Heart left ventricle (tissue), 16 donors: Measurements from ENCODE around the gene HRH3. TPM values are rescaled to one million over a fixed set of nuclear protein-coding genes. Genes with fewer than 3 reads are reported as not detected.

ENCODE experiments used
- ATAC-seq, 4 donors: fragments of 200-7000 bp; cut with Tn5 transposase; one replicate each; pipeline ENCODE4 v1.9.1; 2020 to 2022; ENCODE audit warnings: moderate library complexity in 4 of 4, mild to moderate bottlenecking in 3 of 4, moderate number of reproducible peaks in 1 of 4
- DNase-seq, 5 donors: peaks; one replicate each; pipeline ENCODE4 v3.0.0-alpha.2; 2020
- H3K27ac ChIP-seq, 12 donors: fragments of 200-600 bp; sonication (generic) in 4 of 12; one replicate each; pipeline versions ENCODE4 v1.5.0 to v1.8.0; 2016 to 2022; ENCODE audit warnings: mild to moderate bottlenecking in 2 of 12
- H3K27me3 ChIP-seq, 9 donors: fragments of 200-600 bp; sonication (generic) in 2 of 9; one replicate each; pipeline versions ENCODE4 v1.5.1 to v1.8.0; 2016 to 2022; ENCODE audit warnings: mild to moderate bottlenecking in 3 of 9
- H3K36me3 ChIP-seq, 9 donors: fragments of 200-600 bp; sonication (generic) in 2 of 9; one replicate each; pipeline versions ENCODE4 v1.5.0 to v1.8.0; 2018 to 2022; ENCODE audit warnings: mild to moderate bottlenecking in 2 of 9
- H3K4me1 ChIP-seq, 12 donors: fragments of 200-600 bp; sonication (generic) in 4 of 12; one replicate each; pipeline versions ENCODE4 v1.5.0 to v1.8.0; 2016 to 2022; ENCODE audit warnings: mild to moderate bottlenecking in 3 of 12
- H3K4me3 ChIP-seq, 12 donors: fragments of 200-600 bp; sonication (generic) in 4 of 12; one replicate each; pipeline versions ENCODE4 v1.5.0 to v1.8.0; 2017 to 2022; ENCODE audit warnings: mild to moderate bottlenecking in 9 of 12, moderate library complexity in 4 of 12
- H3K9me3 ChIP-seq, 12 donors: fragments of 200-600 bp; sonication (generic) in 4 of 12; one replicate each; pipeline versions ENCODE4 v1.5.0 to v1.8.0; 2016 to 2022; ENCODE audit warnings: mild to moderate bottlenecking in 1 of 12
- POLR2A ChIP-seq, 2 donors: fragments of 450-650 bp; IDR thresholded peaks; one replicate each; pipeline ENCODE4 v1.6.1; 2017; ENCODE audit warnings: antibody characterized with exemption in 2 of 2, mild to moderate bottlenecking in 2 of 2, moderate library complexity in 2 of 2
- WGBS, 4 donors: extraction: QIAGEN DNeasy Blood & Tissue Kit in 2 of 4; methylation state at CpG; one replicate each; pipeline versions ENCODE4 v1.1.5 to v1.1.7; 2013 to 2018; 5-methylcytosine and 5-hydroxymethylcytosine counted together
- intact Hi-C, 10 donors: fragments of 100-400 bp; cut with DNase I; formaldehyde crosslinking; loops; one replicate each; pipeline versions ENCODE4 v1.11.1 to v1.14.2; 2022
- polyA plus RNA-seq, 2 donors: library from polyadenylated mRNA; stranded (reverse); fragments of 200-250 nt; gene quantifications; one replicate each; pipeline ENCODE4 v1.2.3, GENCODE V29; 2013
- total RNA-seq, 9 donors: library from RNA; depleted of rRNA in 2 of 9; stranded (reverse); fragments of >200 nt in 2 of 9; fragmentation: NEBNext Ultra II Directional in 3 of 9; extraction: Animal tissue kit (Norgen Biotek cat#: 25700) in 3 of 9; gene quantifications; one replicate each; pipeline versions ENCODE4 v1.1.0 to v1.2.4, GENCODE V29; 2016 to 2023
- TF ChIP-seq, protein P1 (sequence below), 12 donors: fragments of 200-600 bp; sonication (generic) in 4 of 12; IDR thresholded peaks; one replicate each; pipeline versions ENCODE4 v1.5.0 to v1.8.0; 2018 to 2022; ENCODE audit warnings: antibody characterized with exemption in 12 of 12, mild to moderate bottlenecking in 5 of 12
- donor health status: ischemic (EF 13 %, LVEDD 7.1; RV severe dilation, severe dysfunction).
- donor health status: healthy with polysubstance abuse.
- donor health status: DM: no; HTN: yes; CAD: no.
- donor health status: DM: no; HTN: no; CAD: no.
- donor health status: ischemic (EF 25% LVEDD 6.9; RV normal size, moderate dysfunction).
- donor health status: ischemic (EF 25% LVEDD 5.7; RV mildly dilated, moderate dysfunction).
- donor health status: healthy.
- donor health status: DM: yes; HTN: yes; CAD: no.
- donor health status: ischemic (EF 35%, LVEDD 5.7; RV mildly dilated, moderate dysfunction).
- donor health status: nonischemic (EF 11% LVEDD 7.7; RV severe dilation, severe dysfunction).
- donor health status: DM: yes; HTN: yes; CAD: no.
- donor health status: PGD.
- donor health status: ischemic (EF 29% LVEDD 5.4; RV normal size, mild dysfunction).
- donor health status: nonischemic (EF 23%, LVEDD 6.1; RV moderate dilation, normal function).

HRH3 gene
- total and polyA plus RNA-seq, 11 donors, result not detected

DNA sequence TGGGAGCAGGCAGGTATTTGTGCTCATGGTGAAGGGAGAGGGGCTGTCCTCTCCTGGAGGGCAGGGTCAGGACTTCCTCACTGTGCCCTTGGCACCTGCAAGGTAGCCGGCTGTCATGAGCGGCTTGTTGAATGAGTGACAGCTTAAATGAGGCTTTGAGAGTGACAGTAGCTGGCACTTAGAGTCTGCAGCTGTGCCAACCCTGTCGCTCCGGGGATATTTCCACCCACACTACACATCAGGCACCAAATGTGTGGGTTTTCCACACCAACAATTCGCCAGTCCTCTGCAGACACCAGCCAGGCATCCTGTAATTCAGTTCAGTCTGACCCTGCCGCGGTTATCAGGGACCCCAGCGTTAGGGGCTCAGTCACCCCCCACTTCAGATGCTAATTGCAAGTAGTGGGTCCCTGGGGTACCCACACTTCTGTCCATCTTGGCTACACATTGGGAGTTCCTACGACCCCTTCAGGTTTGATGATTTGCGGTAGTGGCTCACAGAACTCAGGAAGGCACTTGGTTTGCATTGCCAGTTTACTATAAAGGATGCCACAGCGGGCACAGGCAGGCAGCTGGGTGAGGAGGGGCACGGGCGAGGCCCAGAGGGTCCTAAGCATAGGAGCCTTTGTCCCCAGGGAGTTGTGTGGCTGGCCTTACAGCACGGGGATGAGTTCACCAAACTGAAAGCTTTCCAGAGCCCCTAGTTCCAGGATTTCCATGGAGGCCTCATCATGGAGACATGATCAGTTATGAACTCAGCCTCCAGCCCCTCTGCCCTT is 28.1 kb downstream of the HRH3 start:
- WGBS, 4 donors, result 72 to 76% (median 73%) methylated on average over 11 to 14 of the region's 14 CpGs
- no peak for TF ChIP-seq POLR2A (IDR thresholded peaks at IDR 0.05)
- TF ChIP-seq, protein P1, sequence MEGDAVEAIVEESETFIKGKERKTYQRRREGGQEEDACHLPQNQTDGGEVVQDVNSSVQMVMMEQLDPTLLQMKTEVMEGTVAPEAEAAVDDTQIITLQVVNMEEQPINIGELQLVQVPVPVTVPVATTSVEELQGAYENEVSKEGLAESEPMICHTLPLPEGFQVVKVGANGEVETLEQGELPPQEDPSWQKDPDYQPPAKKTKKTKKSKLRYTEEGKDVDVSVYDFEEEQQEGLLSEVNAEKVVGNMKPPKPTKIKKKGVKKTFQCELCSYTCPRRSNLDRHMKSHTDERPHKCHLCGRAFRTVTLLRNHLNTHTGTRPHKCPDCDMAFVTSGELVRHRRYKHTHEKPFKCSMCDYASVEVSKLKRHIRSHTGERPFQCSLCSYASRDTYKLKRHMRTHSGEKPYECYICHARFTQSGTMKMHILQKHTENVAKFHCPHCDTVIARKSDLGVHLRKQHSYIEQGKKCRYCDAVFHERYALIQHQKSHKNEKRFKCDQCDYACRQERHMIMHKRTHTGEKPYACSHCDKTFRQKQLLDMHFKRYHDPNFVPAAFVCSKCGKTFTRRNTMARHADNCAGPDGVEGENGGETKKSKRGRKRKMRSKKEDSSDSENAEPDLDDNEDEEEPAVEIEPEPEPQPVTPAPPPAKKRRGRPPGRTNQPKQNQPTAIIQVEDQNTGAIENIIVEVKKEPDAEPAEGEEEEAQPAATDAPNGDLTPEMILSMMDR (IDR thresholded peaks at IDR 0.05), result no peak
- intact Hi-C loops, result loop anchor here in 3 of 10 donors (5.0 to 10.0 kb wide), 3 partner anchors 40 to 193 kb away; partner anchors contain the start of gene RPS21 (in 1 of the 3)
- peaks cover 0 to 64% (median 47%) of the 10 kb centered on the region in 9 donors for H3K36me3 ChIP-seq
- no peaks in the 10 kb centered on the region for H3K27me3 ChIP-seq
- H3K27ac ChIP-seq, result no peak overlapping the region
- H3K4me1 ChIP-seq, result peaks cover 4 to 22% (median 9%) of the 10 kb centered on the region in 12 donors
- peak in 1 of 5 donors; percentile 27 for DNase-seq
- H3K9me3 ChIP-seq, result no peaks in the 10 kb centered on the region
- ATAC-seq, result peak in 3 of 4 donors; percentile 26 to 40 (median 29)
- H3K4me3 ChIP-seq, result no peak overlapping the region

DNA sequence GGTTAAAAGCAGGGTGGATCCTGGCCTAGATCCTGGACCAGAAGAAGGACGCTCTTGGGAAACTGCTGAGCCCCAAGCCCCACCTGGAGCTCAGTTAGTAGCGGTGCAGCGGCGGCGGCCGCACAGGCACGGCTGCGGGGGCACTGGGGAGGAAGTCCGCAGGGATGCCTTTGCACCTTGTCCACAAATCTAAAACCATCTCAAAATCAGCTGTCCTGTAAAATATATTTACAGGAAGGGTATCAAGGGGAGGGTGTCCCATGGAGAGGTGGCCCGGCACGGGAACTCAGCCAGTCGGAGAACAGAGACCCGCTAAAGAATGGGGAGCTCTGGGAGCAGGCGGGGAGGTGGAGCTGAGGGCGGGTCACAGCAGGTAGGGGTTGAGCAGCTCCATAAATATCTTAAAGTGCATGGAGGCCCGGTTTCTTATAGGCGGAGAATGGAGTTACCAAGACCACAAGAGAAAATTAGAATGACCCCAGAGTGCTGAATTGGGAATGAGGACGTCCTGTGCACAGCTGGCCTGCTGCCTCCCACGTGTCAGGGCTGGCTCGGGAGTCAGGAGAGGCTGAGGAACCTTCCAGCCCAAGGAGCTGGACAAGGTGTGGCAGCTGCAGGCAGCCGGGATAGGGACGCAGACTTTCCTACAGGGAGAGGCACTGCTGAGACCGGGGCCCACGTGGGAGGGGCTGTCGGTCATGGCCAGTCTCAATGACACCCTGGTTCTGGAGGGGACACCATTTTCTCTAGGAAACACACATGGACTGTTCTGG is 29.3 kb downstream of the HRH3 start:
- no peaks in the 10 kb centered on the region for H3K27me3 ChIP-seq
- intact Hi-C loops, result loop anchor here in 3 of 10 donors (5.0 to 10.0 kb wide), 3 partner anchors 41 to 194 kb away; partner anchors contain the start of gene RPS21 (in 1 of the 3)
- DNase-seq (no peak), ATAC-seq (peak in 2 of 4 donors; percentile 6 to 18)
- peaks cover 4 to 27% (median 12%) of the 10 kb centered on the region in 12 donors for H3K4me1 ChIP-seq
- no peak overlapping the region for H3K4me3 ChIP-seq
- H3K27ac ChIP-seq, result no peak overlapping the region
- WGBS, 4 donors, result 74 to 83% (median 82%) methylated on average over 25 of the region's 25 CpGs
- TF ChIP-seq, protein P1 (IDR thresholded peaks at IDR 0.05), result no peak
- TF ChIP-seq POLR2A (IDR thresholded peaks at IDR 0.05), result no peak
- no peaks in the 10 kb centered on the region for H3K9me3 ChIP-seq
- peaks cover 0 to 52% (median 35%) of the 10 kb centered on the region in 9 donors for H3K36me3 ChIP-seq

DNA sequence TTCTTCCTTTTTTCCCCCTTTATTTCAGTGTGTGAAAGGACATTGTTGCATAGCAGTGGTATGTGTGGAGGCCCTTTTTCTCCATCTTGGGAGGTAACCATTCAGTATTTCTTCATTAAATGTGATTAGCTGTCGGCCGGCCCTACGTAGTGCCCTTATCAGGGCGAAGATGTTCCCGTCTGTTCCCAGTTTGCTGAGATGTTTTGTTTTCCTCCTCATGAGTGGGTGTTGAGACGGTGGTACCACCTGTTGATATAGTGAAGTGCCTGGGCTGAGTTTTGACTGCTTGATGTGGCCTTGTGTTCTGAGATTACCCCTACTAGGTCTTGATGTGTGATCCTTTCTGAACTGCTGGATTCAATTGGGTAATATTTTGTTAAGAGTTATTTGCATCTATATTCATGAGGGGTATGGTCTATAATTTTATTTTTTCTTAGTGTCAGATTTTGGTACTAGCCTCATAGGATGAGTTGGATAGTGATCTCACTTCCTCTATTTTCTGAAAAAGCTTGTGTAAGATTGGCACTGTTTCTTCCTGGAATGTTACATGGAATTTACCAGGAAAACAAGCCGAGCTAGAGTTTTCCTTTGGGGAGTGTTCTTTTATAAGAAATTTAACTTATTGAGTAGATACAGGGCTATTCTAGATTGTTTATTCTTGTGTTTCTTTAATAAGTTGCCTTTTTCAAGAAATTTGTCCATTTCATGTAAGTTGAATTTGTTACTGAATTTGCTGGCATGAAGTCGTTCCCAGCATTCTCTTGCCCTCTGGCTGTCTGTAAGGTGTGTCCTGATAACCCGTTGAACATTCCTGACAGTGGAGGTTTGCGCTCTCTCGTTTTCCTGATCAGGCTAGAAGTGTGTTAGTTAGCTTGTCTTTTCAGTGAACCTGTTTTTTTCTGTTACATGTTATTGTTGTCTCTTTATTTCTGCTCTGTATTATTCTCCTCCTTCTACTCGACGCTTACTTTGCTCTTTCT is 32.9 kb downstream of the HRH3 start:
- WGBS, 4 donors, result 44 to 56% (median 50%) methylated on average over 13 of the region's 13 CpGs
- H3K9me3 ChIP-seq, result no peaks in the 10 kb centered on the region
- no peaks in the 10 kb centered on the region for H3K27me3 ChIP-seq
- peaks cover 8 to 41% (median 25%) of the 10 kb centered on the region in 12 donors for H3K4me1 ChIP-seq
- no peak for TF ChIP-seq POLR2A (IDR thresholded peaks at IDR 0.05)
- TF ChIP-seq, protein P1 (IDR thresholded peaks at IDR 0.05), result no peak
- H3K27ac ChIP-seq, result peak overlapping the region in 10 of 12 donors; percentile 1 to 64 (median 37)
- no peak for ATAC-seq
- intact Hi-C loops, result loop anchor here in 5 of 10 donors (5.0 to 10.0 kb wide), 5 partner anchors 45 to 200 kb away; partner anchors contain the start of genes RPS21 (in 3 of the 5) and OSBPL2 (in 1 of the 5)
- H3K4me3 ChIP-seq, result no peak overlapping the region
- H3K36me3 ChIP-seq, result peaks cover 0 to 26% (median 14%) of the 10 kb centered on the region in 9 donors
- DNase-seq, result no peak
